ENCODE data around the gene CACNA1S. TPM values are rescaled to one million over a fixed set of nuclear protein-coding genes. Genes with fewer than 3 reads are reported as not detected.
A peak's percentile ranks its signal among the peaks of the same experiment; 100 is the strongest.

CACNA1S gene
- total RNA-seq, 1 experiment from 2014 or later, result 0.17 TPM

DNA sequence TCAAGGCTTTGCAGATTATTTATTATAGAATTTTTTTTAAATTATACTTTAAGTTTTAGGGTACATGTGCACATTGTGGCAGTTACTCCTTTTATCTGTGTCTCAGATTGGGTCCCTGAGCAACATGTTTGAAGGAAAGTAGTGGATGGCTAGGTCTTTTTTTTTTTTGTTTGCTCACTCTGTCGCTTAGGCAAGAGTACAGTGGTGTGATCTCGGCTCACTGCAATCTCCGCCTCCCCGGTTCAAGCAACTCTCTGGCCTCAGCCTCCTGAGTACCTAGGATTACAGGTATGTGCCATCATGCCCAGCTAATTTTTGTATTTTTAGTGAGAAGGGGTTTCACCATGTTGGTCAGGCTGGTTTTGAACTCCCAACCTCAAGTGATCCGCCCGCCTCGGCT lies 49.1 kb downstream of the CACNA1S start:
- DNase-seq (ENCODE audit: low read depth), result no peak

DNA sequence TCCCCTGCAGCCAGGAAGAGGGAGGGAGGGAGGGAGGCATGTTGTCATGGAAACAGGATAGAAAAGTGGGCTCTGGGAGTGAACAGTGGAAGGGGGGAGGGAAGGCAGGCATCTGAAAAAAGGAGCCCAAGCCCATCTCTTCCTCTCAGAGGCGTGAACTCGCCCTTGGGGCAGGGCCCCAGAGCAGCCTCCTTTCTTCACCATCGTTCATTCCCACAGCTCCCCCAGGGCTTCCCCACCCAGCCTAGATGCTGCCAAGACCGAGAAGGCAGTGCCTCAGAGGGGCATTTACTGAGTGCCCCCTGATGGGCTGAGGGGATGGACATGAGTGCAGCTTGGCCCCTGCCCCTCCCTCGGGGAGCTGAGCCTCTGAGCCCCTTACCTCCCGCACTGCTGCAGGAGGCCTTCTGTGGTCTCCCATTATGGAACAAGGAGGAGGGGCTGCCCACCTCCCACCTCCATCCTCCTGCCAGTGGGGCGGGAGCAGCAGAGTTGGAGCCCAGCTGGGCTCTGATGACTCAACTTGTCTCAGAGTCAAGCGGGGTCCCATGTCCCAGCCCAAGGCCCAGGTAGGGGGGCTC lies 49.6 kb downstream of the CACNA1S start:
- no peak for DNase-seq (ENCODE audit: low read depth)

DNA sequence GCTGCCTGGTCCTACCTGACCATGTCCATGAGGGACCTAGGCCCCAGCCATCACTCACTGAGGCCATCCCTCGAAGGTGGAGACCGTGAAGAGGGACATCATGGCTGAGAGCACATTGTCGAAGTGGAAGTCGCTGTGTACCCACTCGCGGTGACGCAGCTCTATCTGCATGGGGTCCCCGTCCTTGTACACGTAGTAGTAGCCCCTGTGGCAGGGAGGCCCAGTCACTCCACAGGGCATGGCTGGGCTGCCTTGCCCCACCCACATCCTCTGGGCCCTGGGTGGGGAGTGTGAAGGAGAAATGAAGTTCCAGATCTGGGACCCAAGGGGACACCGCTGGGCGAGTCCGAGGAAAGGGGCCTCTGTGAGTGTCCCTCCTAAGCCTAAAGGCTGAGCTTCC lies 50.3 kb downstream of the CACNA1S start:
- DNase-seq (ENCODE audit: low read depth), result no peak

DNA sequence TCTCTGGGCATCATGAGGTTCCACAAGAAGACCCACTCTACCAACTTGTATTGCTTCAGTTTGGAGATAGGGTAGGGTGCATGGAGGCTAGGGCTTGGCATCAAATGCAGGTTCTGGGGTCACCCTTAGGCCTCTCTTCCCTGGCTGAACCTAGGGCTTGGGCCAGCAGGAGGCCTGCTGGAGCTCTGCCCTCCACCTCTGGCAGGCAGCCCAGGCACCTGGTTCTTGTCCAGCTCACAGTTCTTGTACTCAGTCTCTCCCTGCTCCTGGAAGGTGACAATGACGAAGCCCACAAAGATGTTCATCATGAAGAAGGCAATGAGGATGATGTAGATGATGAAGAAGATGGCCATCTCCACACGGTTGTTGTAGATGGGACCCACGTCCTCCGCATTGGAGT lies 51.2 kb downstream of the CACNA1S start:
- no peak for DNase-seq (ENCODE audit: low read depth)

DNA sequence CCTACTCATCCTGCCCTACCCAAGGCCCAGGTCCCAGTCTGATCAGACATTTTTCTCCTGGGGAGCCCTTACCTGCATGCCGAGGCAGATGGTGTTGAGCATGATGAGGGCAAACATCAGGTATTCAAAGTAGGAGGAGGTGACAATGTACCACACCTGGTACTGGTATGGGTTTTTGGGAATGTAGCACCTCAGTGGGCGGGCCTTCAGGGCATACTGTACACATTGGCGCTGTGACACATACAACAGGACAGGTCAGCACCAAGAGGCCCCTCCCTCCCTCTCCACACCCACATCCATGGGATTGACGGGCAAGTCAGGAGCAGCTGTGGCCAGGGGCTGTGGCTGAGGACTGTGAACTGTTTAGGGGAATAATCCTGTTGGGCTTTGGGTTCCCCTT lies 51.6 kb downstream of the CACNA1S start:
- DNase-seq (ENCODE audit: low read depth), result no peak

DNA sequence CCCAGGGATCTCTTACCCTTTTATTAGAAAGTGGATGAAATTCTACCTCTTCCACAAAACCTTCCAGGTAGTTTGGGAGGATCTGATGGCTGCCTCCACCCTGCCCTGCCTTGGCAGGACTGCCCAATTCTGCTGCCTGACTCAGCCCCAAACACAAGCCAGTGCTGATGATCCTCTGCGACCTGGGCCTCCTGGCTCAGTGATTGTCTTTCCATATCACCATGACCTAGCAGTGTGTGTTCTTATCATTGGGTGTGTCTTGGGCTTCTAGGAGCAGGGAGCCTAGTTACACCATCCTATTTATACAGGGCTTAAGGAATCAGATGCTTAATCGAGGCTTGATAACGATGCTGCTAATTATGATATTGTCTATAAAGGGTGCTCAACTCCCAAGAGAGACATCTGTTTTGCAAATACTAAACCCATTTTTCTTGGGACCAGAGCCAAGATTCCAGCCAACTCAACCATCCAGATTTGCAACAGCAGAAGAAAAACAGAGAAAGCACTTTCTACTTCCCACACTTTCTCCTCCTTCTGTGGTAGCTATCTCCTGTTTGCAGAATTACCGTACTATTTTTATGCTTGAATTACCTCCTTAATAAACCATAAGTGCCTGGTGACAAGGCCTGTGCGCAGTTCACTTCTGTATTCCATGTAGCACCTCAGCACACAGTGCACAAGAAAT lies 52.2 kb downstream of the CACNA1S start:
- no peak for DNase-seq (ENCODE audit: low read depth)

DNA sequence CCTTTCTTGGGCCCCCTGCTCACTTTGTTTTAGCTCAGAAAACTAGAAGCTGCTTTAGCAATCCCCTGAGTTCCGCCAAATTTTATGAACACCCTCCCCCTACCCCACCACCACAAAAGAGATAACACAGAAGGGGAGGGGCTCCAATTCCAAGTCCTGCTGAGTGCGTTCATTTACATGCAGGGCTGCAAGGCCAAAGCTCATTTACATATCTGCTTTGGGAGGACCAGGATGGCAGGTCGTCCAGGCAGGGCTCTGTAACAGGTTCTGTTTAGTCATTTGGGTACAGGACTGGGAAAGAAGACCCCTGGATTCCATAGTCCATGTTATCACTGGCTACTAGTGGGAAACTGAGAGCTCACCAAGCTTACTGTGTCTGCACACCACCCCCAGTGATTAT lies 52.8 kb downstream of the CACNA1S start:
- DNase-seq (ENCODE audit: low read depth), result no peak

DNA sequence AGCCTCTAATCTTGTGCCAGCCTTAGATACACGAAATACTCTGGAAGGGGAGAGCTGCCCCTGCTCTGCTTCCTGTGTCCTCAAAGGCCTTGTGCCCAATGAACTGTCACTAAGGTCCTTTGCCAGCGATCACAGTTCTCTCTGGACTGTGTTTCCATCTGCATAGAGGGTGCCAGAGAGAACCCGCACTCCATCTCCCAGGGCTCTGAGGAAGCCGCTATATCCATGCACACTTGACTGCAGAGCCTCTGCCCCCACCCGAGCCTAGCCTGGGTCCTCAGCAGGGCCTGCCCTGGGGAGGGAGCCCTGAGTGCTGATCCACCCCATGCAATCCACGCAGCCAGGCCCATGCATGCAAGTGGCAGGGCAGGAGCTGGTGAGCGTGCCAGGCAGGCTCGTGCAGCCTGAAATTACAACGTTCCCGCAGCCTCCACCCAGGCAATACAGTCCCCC lies 58.1 kb downstream of the CACNA1S start:
- no peak for DNase-seq (ENCODE audit: low read depth)

DNA sequence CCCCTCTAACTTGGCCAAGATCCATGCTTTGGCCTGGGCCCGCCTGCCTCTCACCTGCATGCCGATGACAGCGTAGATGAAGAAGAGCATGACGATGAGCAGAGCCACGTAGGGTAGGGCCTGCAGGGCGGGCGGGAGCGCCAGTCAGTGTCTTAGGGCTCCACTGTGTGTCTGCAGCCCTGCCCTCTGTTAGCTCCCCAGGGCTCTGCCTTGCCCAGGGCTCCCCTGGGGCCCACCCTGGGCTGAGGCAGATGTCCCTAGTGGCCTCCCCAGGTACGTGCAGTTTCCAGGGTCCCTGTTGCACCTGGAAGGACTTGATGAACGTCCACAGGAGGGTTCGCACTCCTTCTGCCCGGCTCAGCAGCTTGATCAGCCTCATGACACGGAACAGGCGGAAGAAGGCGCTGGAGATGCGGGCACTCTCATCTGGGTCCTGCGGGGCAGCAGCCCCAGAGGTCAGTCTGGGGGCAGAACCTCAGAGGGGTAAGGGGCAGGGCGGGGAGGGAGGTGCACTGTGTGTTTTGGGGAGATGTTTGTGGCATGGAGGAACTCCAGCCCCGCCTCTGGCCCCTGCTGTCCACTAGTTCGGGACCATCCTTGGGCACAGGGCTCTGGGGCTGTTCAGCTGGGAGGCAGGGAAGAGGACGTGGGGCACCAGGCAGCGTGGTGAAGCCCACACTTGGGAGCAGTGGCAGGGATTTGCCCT lies 58.9 kb downstream of the CACNA1S start:
- no peak for DNase-seq (ENCODE audit: low read depth)

DNA sequence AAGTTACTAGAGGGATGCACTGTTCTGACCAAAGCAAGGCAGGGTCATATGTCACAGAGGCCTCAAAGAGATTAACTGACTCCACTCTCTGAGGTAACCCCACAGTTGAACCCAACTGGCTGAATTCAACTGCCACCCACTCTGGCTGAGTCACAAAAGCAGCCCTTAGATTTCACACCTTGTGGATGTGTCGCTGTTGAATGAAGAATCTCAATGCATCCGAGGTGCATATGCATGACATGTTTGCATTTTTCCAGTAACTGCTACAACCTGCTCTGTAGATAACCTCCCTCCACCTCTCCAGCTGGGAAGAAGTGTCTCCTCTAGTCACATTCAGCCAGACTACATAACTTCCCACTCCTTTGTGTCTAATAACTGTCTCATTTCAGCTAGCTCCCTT lies 60.8 kb downstream of the CACNA1S start:
- DNase-seq (ENCODE audit: low read depth), result no peak

DNA sequence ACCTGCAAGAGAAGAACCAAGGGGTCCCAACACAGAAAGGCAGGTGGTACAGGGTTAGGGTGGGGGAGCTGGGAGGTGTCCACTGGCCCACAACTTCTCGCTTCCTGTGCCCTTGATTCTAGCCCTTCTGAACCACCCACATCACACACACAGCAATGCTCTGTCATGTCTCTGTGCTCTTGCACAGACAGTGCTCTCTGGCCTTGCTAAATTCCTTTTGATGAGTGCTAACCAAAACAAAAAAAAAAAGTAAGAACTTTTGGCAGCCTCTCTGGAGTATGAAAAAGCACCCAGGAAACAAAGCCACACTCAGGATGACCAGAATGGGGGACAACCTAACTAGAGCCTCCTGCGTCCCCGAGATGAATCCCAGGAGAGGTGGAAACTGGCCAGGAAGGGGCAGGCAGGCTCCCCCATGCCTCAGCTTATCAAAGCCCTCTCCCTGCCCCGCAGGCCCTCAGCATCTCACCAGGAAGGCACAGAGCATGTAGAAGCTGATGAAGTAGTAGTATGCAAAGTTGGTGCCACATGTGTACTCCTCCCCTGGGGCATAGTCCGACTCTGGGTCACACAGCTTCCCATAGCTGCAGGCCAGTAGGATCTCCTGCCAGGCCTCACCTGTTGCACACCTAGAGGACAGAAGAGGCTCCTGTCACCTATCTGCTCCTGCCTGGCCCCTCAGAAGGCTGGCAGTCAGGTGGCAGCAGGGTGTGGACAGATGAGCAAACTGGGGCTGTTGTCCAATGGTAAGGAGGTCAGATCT lies 61.5 kb downstream of the CACNA1S start:
- DNase-seq (ENCODE audit: low read depth), result no peak

DNA sequence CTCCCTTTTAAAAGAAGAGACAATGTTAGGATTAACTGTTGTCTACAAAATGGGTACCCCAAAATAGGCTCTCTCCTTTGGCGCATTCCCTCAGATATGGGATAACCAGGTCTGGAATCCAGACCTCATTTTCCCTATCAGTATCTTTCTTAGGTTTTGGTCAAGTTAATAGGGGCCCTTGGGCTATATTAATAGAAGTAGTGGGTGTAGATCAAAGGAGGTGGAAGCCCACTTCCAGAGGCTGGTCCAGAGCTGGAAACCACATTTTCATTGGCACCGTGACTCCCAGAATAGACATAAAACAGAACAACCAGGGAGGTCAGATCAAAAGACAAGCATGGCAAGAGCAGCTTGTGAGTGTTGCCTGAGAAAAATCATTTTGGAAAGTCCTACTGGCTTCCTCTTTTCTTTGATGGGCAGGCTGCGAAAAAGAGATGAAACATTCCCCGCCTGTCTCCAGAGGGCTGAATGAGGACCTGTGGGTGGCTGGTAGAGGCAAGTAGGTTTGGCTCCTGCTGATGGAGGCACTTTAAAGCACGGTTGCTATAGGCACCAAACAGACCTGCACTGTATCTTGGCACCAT lies 62.9 kb downstream of the CACNA1S start:
- DNase-seq (ENCODE audit: low read depth), result no peak

DNA sequence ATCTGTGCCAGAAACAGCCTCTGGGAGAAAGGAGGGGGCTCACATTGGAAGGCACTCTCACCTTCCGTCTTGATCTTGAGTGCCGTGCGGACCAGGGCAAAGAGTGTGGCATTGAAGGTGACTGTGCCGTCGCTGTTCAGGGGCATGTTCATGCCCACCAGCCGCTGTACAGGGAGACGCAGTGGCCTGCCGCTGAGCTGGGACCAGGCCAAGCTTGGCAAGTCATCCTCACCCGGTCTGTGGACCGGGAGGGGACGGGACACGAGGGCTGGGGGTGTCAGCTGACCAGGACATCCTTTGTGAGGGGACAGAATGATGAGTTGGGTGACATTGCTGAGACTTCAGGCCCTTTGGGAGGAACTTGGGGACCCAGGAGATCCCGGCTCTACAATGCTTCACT lies 63.7 kb downstream of the CACNA1S start:
- DNase-seq (ENCODE audit: low read depth), result no peak

DNA sequence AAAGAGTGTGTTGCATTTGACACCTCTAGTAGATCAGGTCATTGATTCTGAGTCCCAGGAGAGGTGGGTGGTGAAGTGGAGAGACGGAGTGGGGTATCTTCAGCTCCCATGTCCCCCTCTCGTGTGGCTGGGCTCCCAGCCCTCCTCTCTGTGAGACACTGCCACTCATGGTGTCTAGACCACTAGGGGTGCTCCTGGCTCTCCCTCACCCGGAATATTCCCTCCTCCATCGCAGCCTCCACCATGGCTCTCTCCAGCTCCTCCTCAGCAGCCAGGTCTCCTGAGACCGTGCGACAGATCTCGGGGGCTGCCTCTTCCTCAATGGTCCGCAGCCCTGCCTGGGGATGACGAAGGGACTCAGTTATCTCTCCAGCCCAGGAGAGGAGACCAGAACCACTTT lies 68.1 kb downstream of the CACNA1S start:
- DNase-seq (ENCODE audit: low read depth), result no peak

DNA sequence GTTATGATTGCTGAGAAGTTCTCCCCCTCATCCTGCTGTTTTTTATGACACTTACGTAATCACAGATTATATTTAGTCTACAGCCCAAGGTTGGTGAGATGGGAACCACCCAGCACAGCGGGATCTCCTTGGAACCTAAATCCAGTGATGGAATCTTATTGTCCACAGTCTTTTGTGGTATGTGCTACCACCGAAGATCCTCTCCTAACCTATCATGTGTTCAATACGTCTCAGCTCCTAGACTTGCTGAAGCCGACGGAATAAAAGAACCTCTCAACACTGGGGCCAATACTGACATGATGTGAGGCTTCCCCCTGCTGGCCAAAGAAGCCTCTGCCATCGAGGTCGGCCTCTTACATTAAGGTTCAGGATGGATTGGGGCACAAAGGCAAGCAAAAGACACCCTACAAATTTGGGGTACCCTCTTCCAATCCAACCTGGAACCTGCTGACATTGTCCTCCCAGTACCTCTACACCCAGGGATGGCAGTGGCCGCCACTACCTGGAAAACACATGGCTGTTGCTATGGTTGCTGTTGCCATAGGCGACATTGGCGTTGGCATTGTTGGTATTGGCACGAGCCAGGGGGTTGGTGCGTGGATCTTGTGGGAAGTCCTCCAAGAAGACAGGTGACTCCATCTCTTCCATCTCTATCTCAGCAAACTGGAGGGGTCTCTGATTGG lies 69.3 kb downstream of the CACNA1S start:
- peak; percentile 48 for DNase-seq (ENCODE audit: low read depth)

DNA sequence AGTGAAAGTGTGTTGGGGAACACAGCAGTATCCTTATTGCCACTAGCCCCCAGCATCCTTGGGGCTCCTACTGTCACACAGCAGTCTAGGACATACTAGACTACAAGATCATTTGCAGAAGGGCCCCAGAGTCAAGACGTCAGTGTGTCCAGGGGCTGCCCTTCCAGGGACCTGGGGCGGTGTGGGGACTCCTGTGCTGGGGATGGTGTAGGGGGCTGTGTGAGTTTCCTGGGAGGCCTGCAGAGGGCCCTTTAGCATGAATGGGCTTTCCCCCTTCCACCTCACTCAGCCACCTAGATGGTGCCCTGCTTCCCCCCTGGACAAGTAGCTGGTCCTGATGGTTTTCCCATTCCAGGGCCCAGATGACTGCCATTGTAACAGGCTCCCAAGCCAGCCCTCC lies 71.2 kb downstream of the CACNA1S start:
- DNase-seq (ENCODE audit: low read depth), result no peak

DNA sequence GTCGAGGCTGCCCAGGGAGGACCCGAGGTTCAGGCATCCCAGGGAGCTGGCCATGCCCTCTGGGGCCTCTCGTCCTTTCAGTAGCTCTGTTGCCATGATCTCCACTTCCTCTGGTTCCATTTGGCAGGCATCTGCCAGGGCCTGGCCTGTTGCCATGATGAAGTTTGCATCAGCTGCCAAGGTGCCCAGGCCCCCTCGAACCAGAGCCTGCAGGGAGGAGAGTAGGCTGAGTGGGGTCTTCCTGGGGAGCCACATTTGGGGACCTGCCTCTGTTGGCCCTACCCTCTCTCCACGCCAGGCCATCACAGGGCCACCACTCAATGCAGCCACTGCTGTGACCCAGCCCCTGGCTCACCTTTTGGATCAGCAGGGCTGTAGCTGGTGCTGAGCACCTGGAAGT lies 72.3 kb downstream of the CACNA1S start:
- no peak for DNase-seq (ENCODE audit: low read depth)

DNA sequence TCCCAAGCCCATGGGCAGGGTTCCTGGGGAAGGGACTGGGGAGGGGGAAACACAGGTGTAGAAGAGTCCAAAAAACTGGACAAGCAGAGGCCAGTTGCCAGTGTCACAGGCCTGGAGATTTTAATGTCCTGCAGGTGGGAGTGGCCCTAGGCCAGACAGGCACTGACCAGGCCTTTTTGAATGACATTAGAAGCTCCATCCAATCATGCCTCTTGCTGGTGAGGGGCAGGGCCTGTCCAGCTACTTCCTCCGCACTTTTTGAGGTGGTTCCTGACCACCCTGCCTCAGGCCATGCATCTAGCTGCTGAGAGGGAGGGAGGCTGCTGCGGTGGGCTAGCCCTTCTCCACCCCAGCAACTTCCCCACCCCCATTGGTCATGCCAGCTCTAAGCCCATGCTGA lies 72.8 kb downstream of the CACNA1S start:
- no peak for DNase-seq (ENCODE audit: low read depth)

DNA sequence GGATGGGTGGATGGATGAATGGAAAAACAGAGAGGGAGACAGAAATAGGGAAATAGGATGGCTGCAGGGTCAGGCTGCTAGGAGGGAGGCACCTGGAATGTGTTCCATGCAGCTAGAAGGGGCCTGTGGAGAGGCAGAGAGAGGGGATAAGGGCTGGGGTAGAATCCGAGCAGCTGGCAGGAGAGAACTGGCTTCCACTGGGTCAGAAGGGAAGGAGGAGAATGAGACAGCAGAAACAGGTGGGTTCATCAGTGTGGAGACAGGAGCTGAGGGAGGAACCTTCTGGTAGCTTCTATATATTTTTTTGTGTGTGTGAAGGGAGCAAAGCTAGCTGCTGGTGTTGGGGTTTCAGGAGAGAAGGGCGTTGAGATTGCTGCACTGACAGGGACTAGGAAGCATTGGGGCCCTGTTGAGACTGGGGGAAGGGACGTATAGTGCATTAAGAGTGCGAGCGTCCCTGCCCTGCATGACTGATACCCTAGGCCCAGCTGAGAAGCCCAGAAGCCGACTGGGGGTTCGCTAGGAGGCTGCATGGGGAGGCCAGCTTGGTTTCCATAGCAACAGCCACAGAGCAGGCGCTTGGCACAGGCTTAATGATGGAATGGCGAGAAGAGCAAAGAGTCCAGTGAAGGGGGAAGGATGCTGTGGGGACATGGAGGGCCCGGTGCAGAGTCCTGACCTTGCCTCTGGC lies 73.9 kb downstream of the CACNA1S start:
- no peak for DNase-seq (ENCODE audit: low read depth)

DNA sequence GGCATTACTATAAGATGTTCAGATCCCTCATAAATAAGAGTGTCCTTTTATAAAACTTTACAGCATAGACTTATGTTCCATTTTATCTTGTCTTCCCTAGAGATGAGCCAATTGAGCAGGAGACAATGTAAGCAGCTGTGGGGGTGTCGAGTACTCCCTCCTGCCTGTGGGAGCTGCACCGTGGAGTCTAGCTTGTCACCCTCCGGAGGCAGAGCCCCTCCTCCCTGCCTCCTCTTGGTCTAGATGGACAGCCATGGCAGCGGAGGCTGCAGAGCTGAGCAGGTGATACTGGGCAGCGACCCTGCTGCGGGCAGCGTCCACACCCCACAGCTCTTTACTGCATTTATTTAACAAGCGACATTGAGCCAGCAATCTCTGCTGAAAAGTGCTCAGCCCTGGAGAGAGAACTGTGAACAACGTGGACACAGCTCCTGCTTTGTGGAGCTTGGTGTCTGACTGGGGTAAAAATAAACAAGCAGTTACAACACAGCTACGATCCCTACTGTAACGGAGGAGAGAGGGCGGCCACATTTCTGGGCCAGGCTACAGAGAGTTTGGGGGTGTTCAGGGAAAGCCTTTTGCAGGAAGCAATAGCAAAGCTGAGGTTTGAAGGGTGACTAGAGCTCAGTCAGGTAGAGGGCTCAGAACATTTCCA lies 75.9 kb downstream of the CACNA1S start:
- DNase-seq (ENCODE audit: low read depth), result no peak
